ENCODE measurements around the gene PCAT6.

DNA sequence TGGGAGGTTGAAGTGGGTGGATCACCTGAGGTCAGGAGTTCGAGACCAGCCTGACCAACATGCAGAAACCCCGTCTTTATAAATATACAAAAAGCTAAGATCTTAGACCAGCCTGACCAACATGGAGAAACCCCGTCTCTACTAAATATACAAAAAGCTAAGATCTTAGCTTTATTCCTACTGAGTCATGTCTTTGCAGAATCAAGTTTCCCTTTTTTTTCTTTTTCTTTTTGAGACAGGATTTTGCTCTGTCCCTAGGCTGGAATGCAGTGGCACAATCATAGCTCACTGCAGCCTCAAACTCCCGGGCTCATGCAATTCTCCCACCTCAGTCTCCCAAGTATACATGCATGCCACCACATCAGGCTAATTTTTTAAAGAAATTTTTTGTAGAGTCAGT lies 23.9 kb upstream of the PCAT6 start:
- TF ChIP-seq, protein P1, sequence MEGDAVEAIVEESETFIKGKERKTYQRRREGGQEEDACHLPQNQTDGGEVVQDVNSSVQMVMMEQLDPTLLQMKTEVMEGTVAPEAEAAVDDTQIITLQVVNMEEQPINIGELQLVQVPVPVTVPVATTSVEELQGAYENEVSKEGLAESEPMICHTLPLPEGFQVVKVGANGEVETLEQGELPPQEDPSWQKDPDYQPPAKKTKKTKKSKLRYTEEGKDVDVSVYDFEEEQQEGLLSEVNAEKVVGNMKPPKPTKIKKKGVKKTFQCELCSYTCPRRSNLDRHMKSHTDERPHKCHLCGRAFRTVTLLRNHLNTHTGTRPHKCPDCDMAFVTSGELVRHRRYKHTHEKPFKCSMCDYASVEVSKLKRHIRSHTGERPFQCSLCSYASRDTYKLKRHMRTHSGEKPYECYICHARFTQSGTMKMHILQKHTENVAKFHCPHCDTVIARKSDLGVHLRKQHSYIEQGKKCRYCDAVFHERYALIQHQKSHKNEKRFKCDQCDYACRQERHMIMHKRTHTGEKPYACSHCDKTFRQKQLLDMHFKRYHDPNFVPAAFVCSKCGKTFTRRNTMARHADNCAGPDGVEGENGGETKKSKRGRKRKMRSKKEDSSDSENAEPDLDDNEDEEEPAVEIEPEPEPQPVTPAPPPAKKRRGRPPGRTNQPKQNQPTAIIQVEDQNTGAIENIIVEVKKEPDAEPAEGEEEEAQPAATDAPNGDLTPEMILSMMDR (conservative IDR thresholded peaks at IDR 0.05; ENCODE audit: low read depth, low read length), result no peak
- TF ChIP-seq EZH2 (IDR thresholded peaks at IDR 0.05; ENCODE audit: borderline replicate concordance, low read depth, low read length, poor library complexity, severe bottlenecking), result no peak

Measured in A673 (cell line).